Measurements from ENCODE around the gene DDAH2.

Gene DDAH2

DNA sequence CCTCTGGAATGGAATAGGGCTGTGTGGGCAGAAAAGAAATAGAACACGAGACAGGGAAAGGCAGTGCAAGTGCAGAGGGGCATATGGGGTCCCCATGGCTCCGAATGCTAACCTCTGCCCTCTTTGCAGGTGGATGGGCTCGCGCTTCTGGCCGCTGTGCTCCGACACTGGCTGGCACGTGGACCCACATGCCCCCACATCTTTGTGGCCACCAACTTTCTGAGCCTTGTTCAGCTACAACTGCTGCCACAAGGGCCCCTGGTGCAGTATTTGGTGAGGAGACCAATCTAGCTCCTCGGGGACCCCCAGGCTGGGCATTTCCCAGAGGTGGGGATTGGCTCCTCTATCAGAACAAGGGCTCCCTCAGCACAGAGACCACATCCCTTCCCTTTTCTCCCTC, 32.2 kb upstream of the DDAH2 start:
- DNase-seq (ENCODE audit: low read depth) = no peak

DNA sequence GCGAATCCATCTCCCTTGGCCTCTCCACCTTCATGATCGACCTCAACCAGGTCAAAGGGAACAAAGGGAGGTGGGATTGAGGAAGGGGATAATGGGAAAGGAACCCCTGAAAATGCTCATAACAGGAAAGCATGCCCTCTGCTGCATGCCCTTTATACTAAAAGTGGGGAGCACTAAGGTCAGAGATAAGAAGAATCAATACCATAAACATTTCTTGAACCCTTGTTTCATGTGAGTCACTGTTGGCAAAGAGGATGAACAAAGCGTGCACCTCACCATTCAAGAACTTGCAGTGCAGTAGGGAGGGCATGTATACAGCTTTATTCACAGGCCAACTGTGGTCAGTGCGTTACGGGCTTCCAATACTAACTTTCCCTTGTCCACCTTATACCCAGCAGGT, 31.7 kb upstream of the DDAH2 start:
- no peak for DNase-seq (ENCODE audit: low read depth)

DNA sequence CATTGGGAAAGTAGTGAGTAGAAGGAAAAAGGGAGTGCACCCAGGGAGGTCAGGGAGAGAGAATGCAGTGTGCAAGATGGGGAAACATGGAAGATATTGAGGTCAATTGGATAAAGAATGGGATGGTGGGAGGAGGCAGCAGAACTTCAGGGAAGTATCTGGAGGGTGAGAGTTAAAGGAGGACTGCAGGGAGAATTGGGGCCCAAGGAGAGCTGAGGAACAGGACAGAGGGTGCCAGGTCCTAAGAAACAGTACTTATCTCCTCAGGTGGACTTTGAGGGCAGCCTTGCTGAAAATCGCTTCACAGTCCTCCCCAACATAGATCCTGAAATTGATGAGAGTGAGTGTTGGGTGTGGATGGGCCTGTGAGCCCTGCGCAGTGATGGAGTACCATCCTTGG, 29.2 kb upstream of the DDAH2 start:
- no peak for DNase-seq (ENCODE audit: low read depth)

DNA sequence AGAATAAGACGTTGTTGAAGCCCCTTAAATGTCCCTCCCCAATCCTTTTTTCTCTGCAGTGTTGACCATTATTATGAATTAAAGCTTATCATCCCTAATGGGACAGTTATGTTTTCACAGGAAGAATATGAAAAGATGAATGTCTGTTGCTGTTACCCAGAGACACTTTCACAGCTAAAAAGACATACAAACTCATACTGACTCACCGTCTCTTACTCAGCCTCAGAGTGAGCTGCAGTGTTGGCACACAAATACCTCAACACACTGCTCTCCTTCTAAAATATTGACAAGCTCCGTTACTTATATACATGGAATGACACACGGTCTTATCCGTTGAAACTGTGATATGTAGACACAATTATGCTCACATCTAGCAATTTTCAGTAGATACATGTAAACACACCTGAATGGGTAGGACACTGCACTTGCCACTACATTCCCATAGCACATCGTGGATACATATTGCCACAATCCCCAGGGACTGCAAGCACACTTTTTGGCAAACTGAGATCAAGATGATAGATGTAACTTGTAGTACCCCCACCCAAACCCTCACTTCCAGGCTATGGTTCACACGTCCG, 23.7 kb upstream of the DDAH2 start:
- peak; percentile 67 for DNase-seq (ENCODE audit: low read depth)

DNA sequence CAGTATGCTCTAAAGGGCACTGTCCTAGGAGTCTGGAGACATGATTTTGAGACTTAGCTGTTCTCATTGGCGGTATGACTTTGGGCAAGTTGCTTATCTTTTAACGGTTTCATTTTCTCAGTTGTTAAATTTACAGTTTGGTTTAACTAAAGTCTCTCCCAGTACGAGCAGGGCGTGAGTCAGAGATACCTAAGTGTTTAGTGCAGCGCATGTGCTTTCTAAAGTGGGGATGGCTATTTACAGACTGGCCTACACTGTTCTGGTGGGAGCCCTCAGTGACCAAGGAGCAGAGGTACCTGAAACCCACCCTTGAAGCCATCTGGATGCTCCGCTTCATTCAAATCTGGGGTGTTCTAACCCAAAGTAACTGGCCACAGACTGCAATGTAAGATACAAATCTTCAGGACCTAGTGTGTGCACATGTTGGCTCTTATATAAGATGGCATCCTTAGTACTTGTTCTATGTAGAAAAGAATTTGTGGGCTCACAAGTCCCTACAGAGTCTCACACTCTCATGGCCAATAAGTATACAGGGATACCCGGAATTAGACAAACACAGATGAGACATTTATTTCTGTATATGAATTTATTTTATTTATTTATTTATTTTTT, 21.4 kb upstream of the DDAH2 start:
- DNase-seq (ENCODE audit: low read depth) = no peak

DNA sequence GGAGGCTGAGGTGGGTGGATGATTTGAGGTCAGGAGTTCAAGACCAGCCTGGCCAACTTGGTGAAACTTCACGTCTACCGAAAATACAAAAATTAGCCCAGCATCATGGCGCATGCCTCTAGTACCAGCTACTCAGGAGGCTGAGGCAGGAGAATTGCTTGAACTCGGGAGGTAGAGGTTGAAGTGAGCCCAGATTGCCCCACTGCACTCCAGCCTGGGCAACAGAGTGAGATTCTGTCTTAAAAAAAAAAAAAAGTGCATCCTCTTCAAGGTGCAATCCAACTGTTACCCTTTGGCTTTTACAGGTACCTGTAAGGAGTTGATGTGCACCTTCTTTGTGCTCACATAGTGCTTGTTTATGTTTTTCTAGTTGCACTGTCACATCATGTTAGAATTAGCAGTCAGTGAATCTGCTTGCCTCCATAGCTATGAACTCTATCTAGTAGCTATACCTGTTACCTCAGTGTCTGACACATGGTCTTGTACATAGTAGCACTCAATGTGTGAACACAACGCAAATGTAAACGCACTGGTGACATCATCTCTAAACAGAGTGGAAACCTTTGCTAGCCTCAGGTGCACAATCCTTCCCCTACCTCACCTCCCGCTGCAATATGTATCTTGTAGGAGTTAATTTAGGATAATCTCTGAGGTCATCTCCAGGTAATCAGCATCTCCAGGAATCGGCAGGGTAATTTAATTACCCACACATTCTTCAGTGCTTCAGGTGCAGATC, 20.4 kb upstream of the DDAH2 start:
- DNase-seq (ENCODE audit: low read depth) = no peak

DNA sequence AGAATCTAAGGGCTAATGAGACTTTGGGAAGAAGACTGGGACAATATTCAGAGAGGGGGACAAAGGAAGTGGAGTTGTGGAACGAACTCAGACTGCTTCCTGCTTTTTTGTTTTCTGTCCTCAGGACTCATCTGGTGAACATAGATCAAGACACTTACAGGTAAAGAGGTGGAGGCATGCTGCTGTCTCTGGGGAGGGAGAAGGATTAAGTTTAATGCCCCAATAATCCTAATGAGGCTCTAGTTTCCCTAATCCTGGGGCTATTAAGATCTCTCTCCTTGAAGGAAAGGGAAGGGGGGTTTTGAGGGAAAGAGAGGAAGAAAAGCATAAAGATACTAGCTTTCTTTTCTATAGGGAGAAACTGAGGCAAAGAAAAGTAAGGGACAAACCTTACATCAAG, 15.3 kb upstream of the DDAH2 start:
- no peak for DNase-seq (ENCODE audit: low read depth)

DNA sequence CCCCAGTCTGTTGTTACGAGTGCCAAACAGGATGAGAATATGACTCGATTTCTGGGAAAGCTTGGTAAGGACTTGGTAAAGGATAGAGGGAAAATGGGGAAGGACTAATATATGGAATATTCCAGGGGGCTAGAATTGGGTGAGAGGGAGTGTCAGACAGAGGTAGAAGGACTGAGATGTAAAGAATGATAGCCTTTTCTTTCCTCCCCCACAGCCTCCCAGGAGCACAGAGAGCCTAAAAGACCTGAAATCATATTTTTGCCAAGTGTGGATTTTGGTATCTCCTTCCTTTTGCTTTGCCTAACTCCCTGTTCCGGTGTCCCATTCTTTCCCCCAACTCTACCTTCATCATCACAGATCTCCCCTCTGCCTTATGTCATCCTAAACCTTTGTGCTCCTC, 13.8 kb upstream of the DDAH2 start:
- no peak for DNase-seq (ENCODE audit: low read depth)

DNA sequence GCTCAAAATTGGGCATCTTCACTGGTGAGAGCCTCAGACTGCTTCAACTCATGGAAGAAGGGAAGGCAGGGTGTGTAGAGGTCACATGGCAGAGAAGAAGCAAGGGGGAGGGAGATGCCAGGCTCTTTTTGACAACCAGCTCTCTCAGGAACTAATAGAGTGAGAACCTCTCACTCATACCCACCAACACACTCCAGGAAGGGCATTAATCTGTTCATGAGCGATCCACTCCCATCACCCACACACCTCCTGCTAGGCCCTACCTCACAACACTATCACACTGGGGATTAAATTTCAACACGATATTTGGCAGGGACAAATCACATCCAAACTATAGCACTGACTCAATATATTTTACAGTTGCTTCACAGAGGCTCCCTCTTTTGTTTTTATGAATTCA, 12.7 kb upstream of the DDAH2 start:
- no peak for DNase-seq (ENCODE audit: low read depth)

DNA sequence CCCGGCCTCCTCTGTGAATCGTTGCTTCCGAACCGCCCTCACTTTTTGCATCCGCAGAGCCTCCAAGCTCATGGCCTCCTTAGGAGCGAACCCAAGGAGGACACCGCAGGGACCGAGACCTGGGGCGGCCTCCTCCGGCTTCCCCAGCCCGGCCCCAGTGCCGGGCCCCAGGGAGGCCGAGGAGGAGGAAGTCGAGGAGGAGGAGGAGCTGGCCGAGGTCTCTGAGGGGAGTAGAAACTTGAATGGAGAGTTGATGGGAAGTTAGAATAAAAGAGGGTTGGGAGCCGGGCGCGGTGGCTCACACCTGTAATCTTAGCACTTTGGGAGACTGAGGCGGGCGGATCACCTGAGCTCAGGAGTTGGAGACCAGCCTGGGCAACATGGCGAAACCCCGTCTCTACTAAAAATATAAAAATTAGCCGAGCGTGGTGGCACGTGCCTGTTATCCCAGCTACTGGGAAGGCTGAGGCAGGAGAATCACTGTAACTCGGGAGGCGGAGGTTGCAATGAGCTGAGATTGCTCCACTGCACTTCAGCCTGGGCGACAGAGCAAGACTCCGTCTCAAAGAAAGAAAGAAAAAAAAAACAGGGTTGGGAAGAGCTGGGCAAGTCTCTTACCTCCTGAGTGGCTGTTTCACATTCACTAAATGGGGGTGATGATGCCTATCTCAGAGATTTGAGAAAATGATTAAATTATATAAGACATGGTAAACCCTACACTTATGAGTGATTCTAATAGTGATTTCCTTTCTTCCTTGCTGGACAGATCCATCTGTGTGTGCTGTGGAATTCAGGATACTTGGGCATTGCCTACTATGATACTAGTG, 11.5 kb upstream of the DDAH2 start:
- no peak for DNase-seq (ENCODE audit: low read depth)

DNA sequence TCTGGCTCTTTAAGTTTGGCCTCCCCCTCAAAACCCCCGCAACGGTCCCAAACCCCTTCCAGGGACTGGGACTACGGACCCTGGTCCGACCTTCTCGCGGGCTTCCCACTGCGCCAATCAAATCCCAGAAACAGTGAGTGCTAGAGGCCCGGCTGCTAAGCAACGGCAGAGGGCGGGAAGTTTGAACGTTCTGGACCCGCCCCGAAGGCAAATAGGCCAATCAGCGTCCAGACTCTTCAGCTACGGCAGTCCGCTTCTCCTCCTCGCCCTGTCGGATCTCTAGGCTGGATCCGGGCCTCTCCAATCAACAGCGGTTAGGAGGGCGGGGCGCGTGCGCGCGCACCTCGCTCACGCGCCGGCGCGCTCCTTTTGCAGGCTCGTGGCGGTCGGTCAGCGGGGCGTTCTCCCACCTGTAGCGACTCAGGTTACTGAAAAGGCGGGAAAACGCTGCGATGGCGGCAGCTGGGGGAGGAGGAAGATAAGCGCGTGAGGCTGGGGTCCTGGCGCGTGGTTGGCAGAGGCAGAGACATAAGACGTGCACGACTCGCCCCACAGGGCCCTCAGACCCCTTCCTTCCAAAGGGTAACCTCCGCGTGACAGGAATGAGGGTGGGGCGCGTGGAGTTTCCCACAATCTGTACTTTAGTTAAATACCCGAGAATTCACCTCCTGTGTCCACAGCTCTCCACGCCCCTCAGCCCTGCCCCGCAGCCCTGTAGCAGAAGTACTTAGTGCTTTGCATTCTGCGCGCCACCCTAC, 10.7 kb upstream of the DDAH2 start, which contains the start of gene MSH5:
Gene MSH5, plus strand, starts transcription at position 367 of the 758 bp plus-strand sequence. CDS start 462 bp downstream, outside the sequence.
- DNase-seq (ENCODE audit: low read depth) = peak; percentile 97

DNA sequence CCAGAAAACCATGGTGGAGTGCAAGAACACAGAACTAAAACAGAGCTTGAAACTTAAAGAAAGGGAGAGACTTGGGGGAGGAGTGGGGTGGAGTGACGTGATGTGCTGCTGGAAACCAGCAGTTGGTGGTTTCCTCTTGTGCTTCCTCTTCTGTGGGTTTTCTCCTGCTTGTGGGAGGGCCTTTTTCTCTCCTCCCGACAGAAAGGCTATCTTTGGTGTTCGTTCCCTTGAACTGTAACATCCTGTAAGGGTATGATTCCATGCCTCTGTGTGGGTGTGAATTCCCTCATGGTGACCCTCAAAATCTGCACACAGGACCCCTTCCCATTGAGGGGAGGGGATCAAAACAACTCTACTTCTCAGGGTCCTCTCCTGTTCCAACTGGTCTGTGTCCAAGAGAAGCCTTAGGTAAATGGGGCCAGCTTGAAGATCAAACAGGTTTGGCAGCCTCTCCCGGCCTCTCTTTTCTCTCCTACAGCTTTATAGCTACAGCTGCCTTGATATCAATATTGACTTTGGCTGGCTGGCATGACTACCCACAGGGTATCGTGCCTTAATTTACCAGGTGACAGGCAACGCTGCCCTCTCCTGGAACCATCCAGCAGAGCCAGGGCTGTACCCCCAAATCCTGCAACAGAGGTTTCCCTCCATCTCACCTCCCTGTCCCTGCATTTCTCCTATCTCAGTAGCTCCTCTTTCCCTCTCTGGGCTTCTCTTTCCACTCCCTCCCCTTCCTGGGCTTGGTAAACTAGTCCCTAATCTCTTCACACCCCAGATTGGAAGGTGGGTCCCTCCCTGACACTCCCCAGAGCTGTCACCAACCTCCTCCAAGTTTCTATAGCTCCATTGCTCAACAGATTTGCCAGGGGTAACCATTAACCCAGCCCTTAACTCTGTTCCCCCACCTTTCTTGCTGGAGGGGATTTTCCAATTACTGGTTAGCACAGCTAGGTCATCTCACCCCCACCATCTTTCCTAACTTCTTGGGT, 9.2 kb upstream of the DDAH2 start:
- peak; percentile 68 for DNase-seq (ENCODE audit: low read depth)

DNA sequence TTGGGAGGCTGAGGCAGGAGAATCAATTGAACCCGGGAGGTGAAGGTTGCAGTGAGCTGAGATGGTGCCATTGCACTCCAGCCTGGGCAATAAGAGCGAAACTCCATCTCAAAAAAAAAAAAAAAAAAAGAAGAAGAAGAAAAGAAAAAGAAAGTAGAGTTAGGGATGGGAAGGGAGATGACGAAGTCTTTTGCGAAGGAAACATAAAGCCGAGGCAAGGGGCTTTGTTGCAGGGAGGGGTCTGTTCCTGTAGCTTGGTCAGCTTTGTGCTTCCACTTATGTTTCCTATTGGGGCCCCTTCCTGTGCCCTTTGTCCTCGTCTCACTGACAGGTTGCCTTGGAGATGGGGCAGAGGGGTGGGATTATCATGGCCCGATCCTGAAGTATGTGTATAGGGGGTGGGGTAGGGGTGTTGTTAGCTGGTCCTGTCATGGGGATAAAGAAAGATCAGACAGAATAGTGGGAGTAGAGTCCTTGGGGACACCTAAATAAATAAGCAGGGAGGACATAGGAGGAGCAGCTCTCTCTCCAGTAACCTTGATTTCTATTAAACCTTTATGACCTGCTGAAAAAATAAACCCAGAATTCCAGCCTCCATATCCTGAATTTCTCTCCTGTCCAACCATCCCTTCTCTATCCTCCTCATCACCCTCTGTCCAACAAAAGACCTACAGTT, 8.4 kb upstream of the DDAH2 start:
- DNase-seq (ENCODE audit: low read depth) = no peak

DNA sequence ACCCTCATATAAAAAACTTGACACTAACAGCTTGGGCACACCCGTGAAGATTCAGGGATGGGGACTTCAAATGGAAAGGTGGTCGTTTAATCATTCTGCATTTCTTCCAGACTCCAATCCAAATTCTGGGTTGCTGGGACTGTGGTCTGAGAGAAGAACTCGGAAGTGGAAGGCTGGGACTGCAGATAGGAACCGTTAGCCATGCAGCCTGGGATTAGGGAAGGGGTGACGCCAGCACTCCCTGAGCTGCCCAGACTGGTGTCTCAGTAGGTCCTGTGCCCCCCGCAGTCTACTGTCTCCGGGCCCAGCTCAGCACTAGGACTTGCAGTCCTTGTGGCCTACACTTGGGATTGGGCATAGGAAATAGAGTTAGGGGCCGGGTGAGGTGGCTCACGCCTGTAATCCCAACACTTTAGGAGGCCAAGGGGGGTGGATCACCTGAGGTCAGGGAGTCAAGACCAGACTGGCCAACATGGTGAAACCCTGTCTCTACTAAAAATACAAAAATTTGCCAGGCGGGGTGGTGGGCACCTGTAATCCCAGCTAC, 7.7 kb upstream of the DDAH2 start:
- DNase-seq (ENCODE audit: low read depth) = no peak

DNA sequence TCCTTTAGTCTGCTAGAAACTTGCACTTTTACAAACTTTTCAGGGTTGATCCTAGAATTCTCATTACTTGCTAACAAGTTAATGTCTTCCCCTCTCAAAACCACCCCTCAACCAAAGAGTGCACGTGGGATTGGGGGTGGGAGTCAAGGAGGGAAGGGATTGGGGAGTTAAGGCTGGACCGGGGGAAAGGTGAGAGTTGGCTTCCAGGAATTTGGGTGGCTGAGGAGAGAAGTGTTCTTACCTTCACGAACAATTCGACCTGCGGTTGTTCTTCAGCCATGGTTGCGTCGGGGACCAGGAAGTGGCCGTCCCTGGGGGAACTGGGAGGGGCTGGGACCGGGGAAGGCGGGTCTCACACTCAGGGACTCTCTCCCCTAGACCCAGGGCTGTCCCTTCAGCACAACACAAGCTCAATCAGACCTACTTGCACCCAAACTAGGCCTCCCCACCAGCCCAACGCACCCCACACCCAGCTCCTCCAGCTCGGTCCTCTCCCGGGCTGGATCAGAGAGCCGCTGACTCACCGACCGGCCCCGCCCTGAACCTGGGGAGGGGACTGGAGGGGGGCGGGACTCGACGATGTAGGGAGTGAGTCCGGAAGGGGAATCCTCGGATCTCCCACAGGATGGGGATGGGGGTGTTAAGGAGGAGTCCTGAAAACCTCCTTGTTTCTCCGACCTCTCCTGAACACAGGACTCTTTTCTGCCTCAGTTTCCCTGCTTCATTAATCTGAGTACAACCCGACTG, 7.1 kb upstream of the DDAH2 start, which contains the start of gene CLIC1:
Gene CLIC1, minus strand, starts transcription at position 510 of the 747 bp plus-strand sequence. Its CDS starts 230 bp downstream, at position 280.
- peak; percentile 44 for DNase-seq (ENCODE audit: low read depth)

DNA sequence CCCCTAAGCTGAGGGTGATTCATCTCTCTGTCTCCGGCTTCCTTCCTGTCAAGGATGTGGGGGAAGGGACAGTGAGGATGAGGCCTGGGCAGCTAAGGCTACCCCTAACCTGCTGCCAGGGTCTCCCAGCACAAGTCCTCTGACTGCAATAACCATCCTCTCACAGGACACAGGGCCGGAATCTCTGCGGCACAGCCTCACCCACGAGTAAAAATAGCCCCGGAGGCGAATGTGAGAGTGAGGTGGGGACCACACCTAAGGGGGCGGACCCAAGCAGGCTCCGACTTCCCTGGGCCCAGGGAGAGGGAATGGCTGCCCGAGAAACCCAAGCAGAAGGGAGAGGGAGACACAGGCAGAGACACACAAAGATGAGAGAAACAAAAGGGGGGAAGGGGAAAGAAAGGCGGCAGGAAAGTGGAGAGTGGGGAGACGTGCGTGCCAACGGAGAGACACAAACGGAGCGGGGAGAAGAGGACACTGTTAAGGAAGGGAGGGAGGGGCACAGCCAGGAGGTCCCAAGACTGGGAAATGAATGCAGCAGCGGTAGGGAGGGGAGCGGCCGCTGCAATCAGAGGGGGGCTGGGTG, 5.8 kb upstream of the DDAH2 start:
- DNase-seq (ENCODE audit: low read depth) = no peak

DNA sequence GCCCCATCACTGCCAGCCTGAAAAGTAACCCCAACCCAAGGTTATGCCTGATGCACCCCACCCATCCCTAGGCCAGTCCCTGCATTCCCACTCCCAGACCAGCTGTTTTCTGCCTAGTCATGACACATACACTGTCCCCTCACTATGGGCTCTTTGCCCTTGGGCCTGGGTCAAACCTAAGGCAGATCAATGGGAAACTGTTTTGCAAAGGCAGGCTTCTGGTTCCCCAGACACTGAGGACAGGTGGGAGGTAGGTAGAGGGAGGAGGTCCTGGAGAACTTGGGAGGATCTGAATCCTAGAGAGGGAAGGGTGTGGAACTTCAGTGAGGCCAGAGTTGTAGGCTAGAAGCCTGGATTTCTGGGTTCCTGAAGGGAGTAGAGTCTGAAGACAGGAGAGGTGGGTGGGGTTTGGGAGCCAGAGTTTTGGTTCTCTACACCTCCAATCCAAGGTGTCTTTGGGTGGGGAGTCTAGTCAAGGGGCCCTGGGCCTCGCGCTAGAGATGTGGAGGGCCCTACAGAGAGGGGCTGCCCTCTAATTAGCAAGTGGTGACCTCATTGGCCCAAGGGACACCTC, 5.2 kb upstream of the DDAH2 start:
- no peak for DNase-seq (ENCODE audit: low read depth)

DNA sequence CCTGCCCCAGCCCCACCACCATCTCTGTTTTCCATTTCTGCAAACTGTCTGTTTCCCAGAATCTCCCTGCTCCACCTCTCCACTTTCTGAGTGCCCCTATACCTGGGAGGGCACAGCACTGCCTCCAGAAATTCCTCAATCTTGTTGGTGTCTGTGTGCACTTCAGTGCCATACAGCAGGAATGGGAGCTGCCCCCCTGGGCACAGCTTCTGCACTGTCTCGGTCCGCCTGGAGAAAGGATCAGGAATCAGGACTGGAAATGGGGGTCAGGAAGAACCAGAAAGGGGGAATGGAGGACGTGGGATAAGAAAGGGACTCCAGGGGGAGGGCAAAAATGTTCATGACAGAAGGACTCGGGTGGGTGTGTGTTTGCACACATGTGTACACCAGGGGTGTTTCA, 4.6 kb upstream of the DDAH2 start:
- DNase-seq (ENCODE audit: low read depth) = no peak
